Left ventricle myocardium inferior (tissue), 1 donor: ENCODE data around the gene SPATA20. TPM values are rescaled to one million over a fixed set of nuclear protein-coding genes. Genes with fewer than 3 reads are reported as not detected.

Source experiments
- DNase-seq: peaks from one replicate; pipeline ENCODE4 v3.0.0-alpha.2; 2020
- H3K27ac ChIP-seq: fragments of 200-600 bp; replicated peaks from 2 replicates; pipeline ENCODE4 v1.8.0; 2021
- H3K27me3 ChIP-seq: fragments of 200-600 bp; 2 replicates; pipeline ENCODE4 v1.8.0; 2021; ENCODE audit warnings: low read depth
- H3K36me3 ChIP-seq: fragments of 200-600 bp; 2 replicates; pipeline ENCODE4 v1.8.0; 2021
- H3K4me1 ChIP-seq: fragments of 200-600 bp; 2 replicates; pipeline ENCODE4 v1.8.0; 2021
- H3K4me3 ChIP-seq: fragments of 200-600 bp; 2 replicates; pipeline ENCODE4 v1.8.0; 2021; ENCODE audit warnings: mild to moderate bottlenecking, moderate library complexity
- H3K9me3 ChIP-seq: fragments of 200-600 bp; replicated peaks from 2 replicates; pipeline ENCODE4 v1.8.0; 2021
- CTCF ChIP-seq: fragments of 200-600 bp; IDR thresholded peaks from 2 replicates; pipeline ENCODE4 v1.8.0; 2021; ENCODE audit warnings: antibody characterized with exemption, mild to moderate bottlenecking, borderline replicate concordance
- intact Hi-C: fragments of 100-400 bp; cut with micrococcal nuclease; formaldehyde crosslinking; loops from one replicate; pipeline ENCODE4 v1.11.0; 2022
- total RNA-seq: library from RNA; stranded (reverse); fragmentation: NEBNext Ultra II Directional; extraction: Animal tissue kit (Norgen Biotek cat#: 25700); gene quantifications from one replicate; pipeline ENCODE4 v1.2.1, GENCODE V29; 2021
- donor health status: DM: no; HTN: yes; CAD: no; lungs with severe emphysema.

SPATA20 gene
- total RNA-seq, 1 donor from 2014 or later = 66.3 TPM

GRCh38 chr17:50508573-50509460 lies 38.2 kb upstream of the SPATA20 start:
- peak overlapping the region; percentile 78 for H3K27ac ChIP-seq
- TF ChIP-seq CTCF = no peak
- DNase-seq = no peak
- peak overlapping the region; percentile 76 for H3K4me3 ChIP-seq
- no peaks in the 10 kb centered on the region for H3K36me3 ChIP-seq
- peaks cover 29% of the 10 kb centered on the region for H3K4me1 ChIP-seq
- no peaks in the 10 kb centered on the region for H3K27me3 ChIP-seq
- intact Hi-C loops = no loop called here
- no peaks in the 10 kb centered on the region for H3K9me3 ChIP-seq

- no peaks in the 10 kb centered on the region for H3K36me3 ChIP-seq
- intact Hi-C loops = no loop called here
- H3K9me3 ChIP-seq = no peaks in the 10 kb centered on the region
- H3K4me1 ChIP-seq = peaks cover 46% of the 10 kb centered on the region
- no peak for TF ChIP-seq CTCF
- no peak overlapping the region for H3K4me3 ChIP-seq
- no peaks in the 10 kb centered on the region for H3K27me3 ChIP-seq
- peak overlapping the region; percentile 29 for H3K27ac ChIP-seq
- DNase-seq = no peak
These were observed 35.9 kb upstream of the SPATA20 start for GRCh38 chr17:50511058-50511457.

GRCh38 chr17:50513495-50513894 lies 33.5 kb upstream of the SPATA20 start:
- Histone ChIP-seq H3K9me3 (no peaks in the 10 kb centered on the region), H3K36me3 (no peaks in the 10 kb centered on the region), H3K4me3 (no peak overlapping the region), H3K27me3 (no peaks in the 10 kb centered on the region), H3K4me1 (peaks cover 51% of the 10 kb centered on the region), H3K27ac (no peak overlapping the region)
- intact Hi-C loops = no loop called here
- DNase-seq = no peak
- no peak for TF ChIP-seq CTCF

- Histone ChIP-seq H3K4me1 (peaks cover 43% of the 10 kb centered on the region), H3K9me3 (no peaks in the 10 kb centered on the region), H3K4me3 (no peak overlapping the region), H3K27ac (no peak overlapping the region), H3K27me3 (no peaks in the 10 kb centered on the region), H3K36me3 (no peaks in the 10 kb centered on the region)
- intact Hi-C loops = no loop called here
- TF ChIP-seq CTCF = no peak
- DNase-seq = no peak
These were observed 32.6 kb upstream of the SPATA20 start for GRCh38 chr17:50514388-50514787.

GRCh38 chr17:50514936-50515702 lies 31.9 kb upstream of the SPATA20 start:
- Histone ChIP-seq H3K27me3 (no peaks in the 10 kb centered on the region), H3K27ac (peak overlapping the region; percentile 47), H3K36me3 (no peaks in the 10 kb centered on the region), H3K9me3 (no peaks in the 10 kb centered on the region), H3K4me1 (peaks cover 43% of the 10 kb centered on the region), H3K4me3 (no peak overlapping the region)
- intact Hi-C loops = no loop called here
- no peak for TF ChIP-seq CTCF
- DNase-seq = peak; percentile 42
